K562 treated with DMSO at 1 percent for 48 hours (cell line): ENCODE data around the gene KLF2. TPM values are rescaled to one million over a fixed set of nuclear protein-coding genes. Genes with fewer than 3 reads are reported as not detected.

Experiments
- total RNA-seq: library from RNA; unstranded; fragments of 300-600 nt; gene quantifications from 2 replicates; pipeline ENCODE4 v1.2.3, GENCODE V29; 2022; ENCODE audit warnings: low replicate concordance; ENCODE audit errors: extremely low read depth

Gene KLF2
- total RNA-seq: not detected in 2 replicates

GRCh38 chr19:16324384-16325160 is at the start of gene KLF2:
Gene KLF2 (plus strand): TSS chr19:16324826. CDS start chr19:16324924, 98 bp downstream.

Other genes with a start within 250 kb of the KLF2 start
- gene TPM4, start 248.3 kb upstream of the KLF2 start, total RNA-seq: not detected in 2 replicates
- gene RAB8A, start 212.9 kb upstream of the KLF2 start, total RNA-seq: not detected in 2 replicates
- gene HSH2D, start 181.1 kb upstream of the KLF2 start, total RNA-seq: not detected in 2 replicates
- gene CIB3, start 151.3 kb upstream of the KLF2 start, total RNA-seq: not detected in 2 replicates
- not detected in 2 replicates for gene FAM32A, start 139.4 kb upstream of the KLF2 start, total RNA-seq
- gene AP1M1, start 126.9 kb upstream of the KLF2 start, total RNA-seq: not detected in 2 replicates
- not detected in 2 replicates for gene EPS15L1, start 147.1 kb downstream of the KLF2 start, total RNA-seq
- not detected in 2 replicates for gene CALR3, start 171.3 kb downstream of the KLF2 start, total RNA-seq
- gene C19orf44, start 171.6 kb downstream of the KLF2 start, total RNA-seq: not detected in 2 replicates
- 213 TPM in 1 of 2 replicates, not detected in the other for gene CHERP, start 217.6 kb downstream of the KLF2 start, total RNA-seq
- gene SLC35E1, start 247.6 kb downstream of the KLF2 start, total RNA-seq: not detected in 2 replicates